NCI-H2171 (cell line): ENCODE measurements around the gene MAP3K6.
"Not testable (repeated sequence)": the region's sequence is repeated elsewhere in the genome, so short reads cannot be mapped to it uniquely, and the experiment has no call there.

ENCODE experiments used
- DNase-seq: peaks from one replicate; lab custom pipeline; 2025; lab: John Stamatoyannopoulos, UW

MAP3K6 gene, protein sequence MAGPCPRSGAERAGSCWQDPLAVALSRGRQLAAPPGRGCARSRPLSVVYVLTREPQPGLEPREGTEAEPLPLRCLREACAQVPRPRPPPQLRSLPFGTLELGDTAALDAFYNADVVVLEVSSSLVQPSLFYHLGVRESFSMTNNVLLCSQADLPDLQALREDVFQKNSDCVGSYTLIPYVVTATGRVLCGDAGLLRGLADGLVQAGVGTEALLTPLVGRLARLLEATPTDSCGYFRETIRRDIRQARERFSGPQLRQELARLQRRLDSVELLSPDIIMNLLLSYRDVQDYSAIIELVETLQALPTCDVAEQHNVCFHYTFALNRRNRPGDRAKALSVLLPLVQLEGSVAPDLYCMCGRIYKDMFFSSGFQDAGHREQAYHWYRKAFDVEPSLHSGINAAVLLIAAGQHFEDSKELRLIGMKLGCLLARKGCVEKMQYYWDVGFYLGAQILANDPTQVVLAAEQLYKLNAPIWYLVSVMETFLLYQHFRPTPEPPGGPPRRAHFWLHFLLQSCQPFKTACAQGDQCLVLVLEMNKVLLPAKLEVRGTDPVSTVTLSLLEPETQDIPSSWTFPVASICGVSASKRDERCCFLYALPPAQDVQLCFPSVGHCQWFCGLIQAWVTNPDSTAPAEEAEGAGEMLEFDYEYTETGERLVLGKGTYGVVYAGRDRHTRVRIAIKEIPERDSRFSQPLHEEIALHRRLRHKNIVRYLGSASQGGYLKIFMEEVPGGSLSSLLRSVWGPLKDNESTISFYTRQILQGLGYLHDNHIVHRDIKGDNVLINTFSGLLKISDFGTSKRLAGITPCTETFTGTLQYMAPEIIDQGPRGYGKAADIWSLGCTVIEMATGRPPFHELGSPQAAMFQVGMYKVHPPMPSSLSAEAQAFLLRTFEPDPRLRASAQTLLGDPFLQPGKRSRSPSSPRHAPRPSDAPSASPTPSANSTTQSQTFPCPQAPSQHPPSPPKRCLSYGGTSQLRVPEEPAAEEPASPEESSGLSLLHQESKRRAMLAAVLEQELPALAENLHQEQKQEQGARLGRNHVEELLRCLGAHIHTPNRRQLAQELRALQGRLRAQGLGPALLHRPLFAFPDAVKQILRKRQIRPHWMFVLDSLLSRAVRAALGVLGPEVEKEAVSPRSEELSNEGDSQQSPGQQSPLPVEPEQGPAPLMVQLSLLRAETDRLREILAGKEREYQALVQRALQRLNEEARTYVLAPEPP (N-terminal part only)

GRCh38 chr1:27366411-27367159 lies at the start of gene MAP3K6:
TSS of gene MAP3K6 (minus strand) at chr1:27366961. CDS start at chr1:27366597, 364 bp downstream.
- peak; percentile 80 for DNase-seq

DNA sequence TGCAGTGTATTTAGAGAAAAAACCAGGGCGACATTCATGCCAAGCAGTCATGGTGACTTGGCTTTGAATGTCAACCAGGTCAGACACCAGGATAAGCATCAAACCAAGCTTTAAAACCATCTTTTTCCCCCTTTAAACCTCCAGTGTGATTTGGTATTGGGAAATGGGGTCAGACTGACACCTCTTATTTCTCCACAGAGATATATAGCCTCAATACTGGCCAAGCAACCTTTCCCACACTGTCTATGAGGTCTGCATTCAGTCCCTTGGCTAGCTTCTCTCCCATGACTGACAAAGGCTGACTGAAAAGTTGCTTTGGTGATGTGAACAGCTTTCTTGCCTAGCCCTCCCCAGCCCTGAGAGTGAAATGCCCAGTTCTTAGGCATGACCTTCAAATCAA lies 47.3 kb upstream of the MAP3K6 start:
- no peak for DNase-seq

DNA sequence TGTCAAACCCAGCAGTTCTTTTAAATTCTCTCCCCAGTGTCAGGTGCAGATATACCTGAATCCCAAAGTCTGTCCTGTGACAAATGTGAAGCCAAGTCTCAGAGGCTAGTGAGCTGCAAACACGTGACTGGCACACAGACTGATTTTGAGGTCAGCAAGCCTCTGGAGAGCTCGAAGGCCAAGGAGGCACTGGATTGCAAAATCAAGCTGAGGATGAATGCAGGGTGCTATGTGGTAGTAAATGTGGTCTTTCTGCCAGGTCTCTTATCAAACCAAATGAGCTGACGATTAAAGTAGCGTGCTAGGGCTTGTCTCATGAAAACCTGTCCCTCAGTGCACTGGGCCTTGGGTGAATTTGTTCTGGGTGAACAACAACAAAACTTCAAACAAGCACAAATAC lies 46.2 kb upstream of the MAP3K6 start:
- DNase-seq: no peak

DNA sequence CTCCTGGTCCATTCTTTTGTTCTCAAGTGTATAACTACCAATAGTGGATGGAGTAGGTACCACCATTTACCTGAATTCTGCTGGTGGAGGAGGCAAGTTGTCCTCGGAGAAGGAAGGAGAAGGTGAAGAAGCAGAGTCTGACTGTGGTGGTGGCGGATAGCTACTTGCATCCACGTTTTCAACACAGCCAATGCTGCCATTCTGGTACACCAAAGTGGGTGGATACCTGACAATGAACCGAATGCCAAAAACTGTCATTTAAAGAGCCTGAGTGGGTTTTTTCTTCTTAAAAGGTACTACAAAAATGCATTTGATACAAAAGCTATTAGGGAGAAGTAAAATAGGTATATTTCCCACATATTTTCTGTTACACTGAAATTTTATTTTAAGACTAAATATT lies 45.7 kb upstream of the MAP3K6 start:
- DNase-seq: no peak

- DNase-seq: no peak
These were observed 43.9 kb upstream of the MAP3K6 start for GRCh38 chr1:27410709-27411108.

DNA sequence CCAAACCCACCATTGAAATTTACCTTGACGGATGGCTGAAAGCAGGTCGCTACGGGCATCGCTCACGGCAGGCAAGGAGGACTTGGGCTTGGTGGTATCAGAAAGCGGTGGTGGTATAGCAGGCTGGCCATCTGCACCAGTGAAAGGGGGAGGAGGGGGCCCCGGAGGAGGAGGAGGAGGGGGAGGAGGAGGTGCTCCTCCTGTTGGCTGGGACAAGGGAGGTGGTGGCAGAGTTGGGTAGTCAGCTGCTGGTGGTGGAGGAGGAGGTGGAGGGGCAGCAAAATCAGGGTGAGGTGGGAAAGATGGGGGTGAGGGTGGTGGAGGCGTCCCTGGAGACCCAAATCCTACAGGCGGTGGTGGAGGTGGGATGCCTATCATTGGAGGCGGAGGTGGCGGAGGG lies 42.9 kb upstream of the MAP3K6 start:
- no peak for DNase-seq

DNA sequence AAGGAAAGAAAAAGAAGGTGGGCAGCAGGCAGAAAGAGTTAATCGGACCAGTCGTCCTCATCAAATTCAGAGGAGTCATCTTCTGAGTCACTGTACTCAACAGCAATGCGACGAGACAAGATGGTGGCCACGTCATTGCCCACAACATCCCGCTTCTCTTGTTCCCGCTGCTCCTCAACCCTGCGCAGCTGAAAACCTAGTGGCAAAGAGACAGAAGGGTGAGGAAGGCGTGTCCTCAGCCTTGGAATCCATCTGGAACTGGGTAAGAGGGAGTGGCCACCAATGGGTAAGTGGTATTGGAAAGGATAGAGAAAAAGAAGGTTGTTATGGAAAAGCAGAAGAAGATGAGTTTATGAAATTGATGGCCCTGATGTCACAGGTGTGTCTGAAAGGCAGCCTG lies 41.4 kb upstream of the MAP3K6 start:
- DNase-seq: no peak

DNA sequence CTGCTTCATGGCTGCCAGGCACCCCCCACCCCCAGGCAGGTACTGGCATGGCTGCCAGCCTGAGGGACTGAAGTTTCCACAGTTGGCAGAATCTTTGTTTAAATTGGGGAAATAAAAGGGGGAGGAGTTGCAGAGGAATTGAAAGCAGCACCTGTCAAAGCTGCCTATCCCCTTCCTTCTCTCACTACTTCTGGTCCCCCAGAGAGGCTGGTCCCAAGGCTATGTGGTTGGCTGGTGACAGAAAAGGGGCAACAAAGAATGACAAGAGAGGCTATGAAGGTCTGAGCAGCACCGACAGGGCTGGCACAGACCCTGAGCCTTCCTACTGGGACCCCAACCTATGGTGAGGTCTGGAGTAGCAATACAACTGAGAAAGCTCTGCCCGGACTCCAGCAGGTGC lies 40.0 kb upstream of the MAP3K6 start:
- not testable (repeated sequence) for DNase-seq

DNA sequence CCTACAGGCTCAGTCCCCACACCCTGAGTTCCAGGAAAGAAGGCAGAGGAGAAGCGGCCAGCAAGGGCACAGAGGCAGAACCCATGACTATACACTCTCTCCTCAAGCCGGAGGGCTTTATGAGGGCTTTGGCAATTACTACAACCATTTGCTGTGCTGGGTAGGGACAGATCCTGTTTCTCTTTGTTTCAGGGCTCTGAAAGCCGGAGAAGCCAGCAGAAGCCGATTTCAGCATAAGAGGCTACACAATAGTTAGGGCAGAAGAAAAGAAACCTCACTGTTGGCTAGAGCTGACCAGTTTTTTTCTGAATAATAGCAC lies 39.6 kb upstream of the MAP3K6 start:
- no peak for DNase-seq

GRCh38 chr1:27405598-27406361 lies 39.0 kb upstream of the MAP3K6 start:
- DNase-seq: not testable (repeated sequence)

GRCh38 chr1:27405074-27405473 lies 38.3 kb upstream of the MAP3K6 start:
- no peak for DNase-seq

DNA sequence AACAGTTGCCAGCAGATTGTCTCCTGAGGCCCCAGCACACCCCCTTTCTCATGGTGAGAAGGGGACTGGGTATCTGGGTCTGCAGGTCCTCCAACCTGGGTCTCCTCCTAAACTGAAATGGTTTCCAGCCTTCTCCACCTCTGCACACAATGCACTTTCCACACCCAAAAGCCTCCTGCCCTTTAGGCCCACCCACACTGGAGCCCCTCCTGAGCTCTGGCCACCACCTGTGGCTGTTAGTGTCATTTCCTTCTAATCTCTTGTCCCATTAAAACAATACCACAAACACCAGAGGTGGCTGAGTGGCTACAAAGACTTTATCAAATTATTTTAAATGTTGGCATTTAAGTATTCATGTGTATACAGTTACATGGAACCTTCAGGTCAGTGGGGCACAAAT lies 37.2 kb upstream of the MAP3K6 start:
- no peak for DNase-seq

DNA sequence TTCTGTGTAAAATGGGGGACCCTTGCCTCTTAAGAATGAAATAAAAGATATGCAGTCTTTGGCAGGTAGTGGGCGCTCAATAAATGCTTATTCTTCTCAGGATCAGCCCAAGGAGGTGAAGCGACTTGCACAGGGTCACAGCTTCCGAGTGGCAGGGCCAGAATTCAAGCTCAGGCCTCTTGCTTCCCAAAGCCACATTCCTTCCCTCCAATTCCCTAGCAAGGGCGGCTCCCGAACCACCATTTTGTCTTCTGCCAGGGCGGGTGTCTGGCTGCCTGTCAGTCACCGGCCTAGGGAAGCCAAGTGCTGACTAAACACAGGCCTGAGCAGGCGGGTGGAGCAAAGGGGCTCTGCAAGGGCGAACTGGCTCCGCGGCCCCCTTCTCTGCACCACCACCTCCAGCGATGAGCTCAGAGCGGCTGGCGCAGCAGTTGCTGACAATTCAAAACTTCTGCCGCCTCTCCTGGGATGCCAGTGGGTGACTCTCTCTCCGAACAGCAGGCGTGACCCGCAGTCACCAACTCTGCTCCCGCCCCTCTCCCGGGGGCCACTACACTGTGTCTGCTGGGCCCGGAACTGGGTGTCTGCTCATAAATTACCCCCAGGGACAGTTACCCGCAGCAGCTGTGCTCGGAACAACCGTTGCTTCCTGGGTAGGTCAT lies 36.4 kb upstream of the MAP3K6 start:
- DNase-seq: no peak

DNA sequence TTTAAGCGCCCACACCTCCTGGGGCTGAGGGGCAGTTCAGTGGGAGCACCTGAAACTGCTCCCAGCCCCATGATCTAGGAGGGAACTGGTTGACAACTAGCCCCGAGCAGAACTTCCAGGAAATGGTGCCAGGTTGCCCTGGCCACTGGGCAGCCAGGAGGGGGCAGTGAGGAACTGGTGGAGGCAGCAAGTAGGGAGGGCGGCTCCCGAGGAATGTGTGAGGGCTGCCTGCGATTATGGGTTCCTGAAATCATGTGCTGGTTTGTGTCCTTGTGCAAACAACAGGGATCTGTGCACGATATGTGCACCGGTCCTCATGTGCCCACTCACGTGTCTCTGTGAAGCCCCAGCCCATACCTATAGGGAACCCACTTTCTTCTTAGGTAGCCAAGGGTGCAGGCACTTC lies 35.6 kb upstream of the MAP3K6 start:
- DNase-seq: no peak

DNA sequence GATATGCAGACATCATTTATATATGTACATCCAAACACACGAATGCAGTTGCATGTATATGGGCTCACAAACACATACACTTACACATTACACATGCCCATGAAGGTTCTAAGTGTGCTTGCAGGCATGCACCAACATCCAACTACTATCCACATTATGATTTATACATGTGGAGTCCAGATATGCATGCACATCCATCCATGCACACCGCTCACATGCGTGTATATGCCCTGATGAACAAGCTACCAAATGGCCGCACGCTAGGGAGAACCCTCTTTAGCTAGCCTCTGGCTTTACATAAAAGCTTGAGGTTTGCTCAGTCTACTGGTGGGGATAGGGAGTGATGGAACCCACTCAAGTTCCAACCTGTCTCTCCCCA lies 34.2 kb upstream of the MAP3K6 start:
- DNase-seq: no peak

- DNase-seq: no peak
These were observed 33.6 kb upstream of the MAP3K6 start for GRCh38 chr1:27400082-27400962.

DNA sequence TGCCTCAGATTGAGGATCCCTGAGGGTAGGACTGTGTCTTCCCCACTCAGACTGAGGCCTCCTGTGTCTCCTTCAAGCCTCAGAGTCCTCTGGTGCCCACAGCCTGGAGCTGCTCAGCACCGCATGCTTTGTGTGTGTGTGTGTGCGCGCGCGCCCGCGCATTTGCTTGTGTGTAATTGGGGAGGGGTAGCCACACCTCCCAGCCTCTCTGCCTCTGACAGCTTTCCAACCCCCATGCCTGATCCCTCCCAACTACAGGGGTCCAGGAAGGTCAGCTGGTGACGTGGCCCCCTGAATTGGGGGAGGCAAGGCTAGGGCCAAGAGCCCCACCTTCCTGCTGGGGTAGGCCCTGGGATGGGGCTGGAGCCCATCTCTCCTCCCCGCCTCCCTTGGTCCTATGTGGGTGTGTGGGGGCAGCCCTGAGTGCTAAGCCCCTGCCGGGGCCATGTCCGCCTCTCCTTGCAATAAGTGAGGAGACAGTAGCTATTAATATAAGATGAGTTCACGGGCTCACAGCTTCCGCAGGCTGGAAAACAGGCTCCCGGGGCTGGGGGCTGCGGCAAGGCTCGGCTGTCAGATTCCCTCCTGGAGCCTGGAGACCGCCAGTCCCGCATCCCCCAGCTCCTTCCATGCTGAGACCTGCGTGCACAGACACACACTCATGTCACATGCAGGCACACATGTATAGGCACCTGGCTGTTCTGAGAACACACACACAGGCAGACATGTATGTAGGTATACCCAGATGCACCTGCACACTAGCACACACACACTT lies 32.7 kb upstream of the MAP3K6 start:
- DNase-seq: no peak

DNA sequence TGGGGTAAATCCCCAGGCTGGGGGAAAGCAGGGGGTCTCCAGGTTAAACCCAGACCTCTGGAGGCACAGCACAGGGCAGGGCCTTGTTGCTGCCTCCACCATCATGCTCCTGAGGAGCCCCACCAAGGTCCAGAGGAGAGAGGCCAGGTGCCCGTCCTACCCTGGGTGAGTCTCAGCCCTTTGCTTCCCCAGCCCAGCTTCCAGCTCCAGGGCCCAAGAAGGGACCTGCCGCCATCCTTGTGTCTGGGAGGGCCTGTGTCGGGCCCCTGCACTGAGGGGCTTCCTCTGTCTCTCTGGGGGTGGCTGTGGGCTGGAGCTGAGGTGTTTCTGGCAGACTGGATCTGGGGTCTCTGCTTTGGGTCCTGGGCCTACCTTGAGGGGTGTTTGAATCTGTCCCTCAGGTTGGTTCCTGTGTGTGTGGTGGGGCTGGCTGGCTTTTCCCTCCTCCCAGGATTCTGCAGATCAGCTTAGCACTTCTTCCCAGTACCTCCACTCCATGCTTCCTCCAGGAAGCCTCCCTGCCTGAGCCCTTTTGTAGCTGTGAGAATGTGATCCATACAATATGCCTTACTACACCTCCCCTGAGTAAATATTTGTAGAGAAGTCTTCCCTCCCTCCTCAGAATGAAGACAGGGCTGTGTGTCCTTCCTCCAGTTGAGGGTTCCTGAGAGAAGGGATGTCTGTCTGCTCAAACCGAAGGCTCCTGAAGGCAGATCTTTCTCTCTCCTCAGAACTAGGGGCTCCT lies 31.8 kb upstream of the MAP3K6 start:
- no peak for DNase-seq
